H9 (cell line): ENCODE results near the gene KIF3B. TPM values are rescaled to one million over a fixed set of nuclear protein-coding genes. Genes with fewer than 3 reads are reported as not detected.

ENCODE experiments used
- DNase-seq: peaks from one replicate; pipeline ENCODE4 v3.0.0-alpha.2; 2017
- H2AFZ ChIP-seq: one replicate; pipeline ENCODE4 v1.6.1; 2013; ENCODE audit warnings: mild to moderate bottlenecking, low read length, control low read depth, moderate library complexity
- H2AK5ac ChIP-seq: 2 replicates; pipeline ENCODE4 v1.6.1; 2013; ENCODE audit warnings: low read length, control low read depth, mixed read lengths; ENCODE audit not compliant: insufficient read length
- H2BK120ac ChIP-seq: one replicate; pipeline ENCODE4 v1.6.1; 2013; ENCODE audit warnings: low read depth, mild to moderate bottlenecking, low read length, control low read depth, inconsistent platforms; ENCODE audit not compliant: poor library complexity, severe bottlenecking
- H2BK12ac ChIP-seq: 2 replicates; pipeline ENCODE4 v1.6.1; 2013; ENCODE audit warnings: low read length, control low read depth, mixed read lengths, low read depth; ENCODE audit not compliant: insufficient read length
- H2BK15ac ChIP-seq: 2 replicates; pipeline ENCODE4 v1.6.1; 2013; ENCODE audit warnings: low read depth, low read length, control low read depth
- H2BK20ac ChIP-seq: one replicate; pipeline ENCODE4 v1.6.1; 2013; ENCODE audit warnings: low read depth, mild to moderate bottlenecking, low read length, control low read depth, inconsistent platforms; ENCODE audit not compliant: poor library complexity, severe bottlenecking
- H2BK5ac ChIP-seq: 2 replicates; pipeline ENCODE4 v1.6.1; 2013; ENCODE audit warnings: low read length, control low read depth, mixed read lengths; ENCODE audit not compliant: insufficient read length
- H3K14ac ChIP-seq: 2 replicates; pipeline ENCODE4 v1.6.1; 2013; ENCODE audit warnings: low read length, control low read depth; ENCODE audit not compliant: insufficient read depth
- H3K18ac ChIP-seq: 2 replicates; pipeline ENCODE4 v1.6.1; 2013; ENCODE audit warnings: low read depth, mild to moderate bottlenecking, mixed read lengths, low read length, control low read depth; ENCODE audit not compliant: insufficient read length
- H3K23ac ChIP-seq: 2 replicates; pipeline ENCODE4 v1.6.1; 2013; ENCODE audit warnings: low read length, control low read depth, mixed read lengths, low read depth; ENCODE audit not compliant: insufficient read length
- H3K23me2 ChIP-seq: 2 replicates; pipeline ENCODE4 v1.6.1; 2013; ENCODE audit warnings: low read depth, mild to moderate bottlenecking, mixed read lengths, low read length, control low read depth; ENCODE audit not compliant: insufficient read length, poor library complexity, severe bottlenecking
- H3K27ac ChIP-seq: 2 replicates; pipeline ENCODE4 v1.5.1; 2013; ENCODE audit warnings: low read length, control low read depth, mixed read lengths, low read depth; ENCODE audit not compliant: insufficient read length
- H3K27me3 ChIP-seq: 2 replicates; pipeline ENCODE4 v1.6.1; 2013; ENCODE audit warnings: low read length, control low read depth, inconsistent platforms; ENCODE audit not compliant: insufficient read depth
- H3K4ac ChIP-seq: 2 replicates; pipeline ENCODE4 v1.6.1; 2013; ENCODE audit warnings: low read depth, mild to moderate bottlenecking, control low read depth, inconsistent platforms, low read length, moderate library complexity
- H3K4me1 ChIP-seq: 2 replicates; pipeline ENCODE4 v1.6.1; 2013; ENCODE audit warnings: low read length, control low read depth, inconsistent platforms; ENCODE audit not compliant: insufficient read depth
- H3K4me2 ChIP-seq: 2 replicates; pipeline ENCODE4 v1.6.1; 2013; ENCODE audit warnings: low read length, control low read depth, mixed read lengths; ENCODE audit not compliant: insufficient read length, insufficient read depth
- H3K56ac ChIP-seq: 2 replicates; pipeline ENCODE4 v1.6.1; 2013; ENCODE audit warnings: low read depth, mild to moderate bottlenecking, mixed read lengths, low read length, control low read depth; ENCODE audit not compliant: insufficient read length
- H3K79me1 ChIP-seq: 2 replicates; pipeline ENCODE4 v1.6.1; 2013; ENCODE audit warnings: low read depth, mild to moderate bottlenecking, moderate library complexity, low read length, control low read depth, inconsistent platforms; ENCODE audit not compliant: insufficient read depth, poor library complexity, severe bottlenecking
- H3K79me2 ChIP-seq: 2 replicates; pipeline ENCODE4 v1.6.1; 2013; ENCODE audit warnings: low read length, control low read depth, inconsistent platforms; ENCODE audit not compliant: insufficient read depth
- H3K9ac ChIP-seq: 2 replicates; pipeline ENCODE4 v1.6.1; 2013; ENCODE audit warnings: low read length, control low read depth, mixed read lengths; ENCODE audit not compliant: insufficient read length; ENCODE audit errors: extremely low read depth
- H3K9me3 ChIP-seq: one replicate; pipeline ENCODE4 v1.6.1; 2013; ENCODE audit warnings: low read depth, low read length, inconsistent platforms; ENCODE audit not compliant: control insufficient read depth
- H3T11ph ChIP-seq: one replicate; pipeline ENCODE4 v1.6.1; 2013; ENCODE audit warnings: mild to moderate bottlenecking, low read length, control low read depth, inconsistent platforms
- H4K20me1 ChIP-seq: one replicate; pipeline ENCODE4 v1.6.1; 2013; ENCODE audit not compliant: control insufficient read depth, insufficient read length, insufficient read depth
- H4K5ac ChIP-seq: 2 replicates; pipeline ENCODE4 v1.6.1; 2013; ENCODE audit warnings: low read depth, mild to moderate bottlenecking, mixed read lengths, low read length, control low read depth; ENCODE audit not compliant: insufficient read length
- H4K8ac ChIP-seq: replicated peaks from 2 replicates; pipeline ENCODE4 v1.6.1; 2013; ENCODE audit warnings: low read length, control low read depth, mixed read lengths, low read depth; ENCODE audit not compliant: insufficient read length
- H4K91ac ChIP-seq: 2 replicates; pipeline ENCODE4 v1.6.1; 2013; ENCODE audit warnings: low read depth, mild to moderate bottlenecking, moderate library complexity, mixed read lengths, low read length, control low read depth; ENCODE audit not compliant: insufficient read length
- H3K27ac Mint-ChIP-seq, 3 experiments: 2 replicates in 2 of 3; 3 replicates in 1 of 3; pipeline ENCODE4 v1.8.0; 2020 to 2021; ENCODE audit warnings: mixed read lengths in 3 of 3, mild to moderate bottlenecking in 1 of 3, moderate library complexity in 1 of 3
- H3K27me3 Mint-ChIP-seq: 2 replicates; pipeline ENCODE4 v1.8.0; 2021; ENCODE audit warnings: low read depth, mild to moderate bottlenecking, moderate library complexity, mixed read lengths
- H3K36me3 Mint-ChIP-seq, 3 experiments: 2 replicates in 2 of 3; 3 replicates in 1 of 3; pipeline ENCODE4 v1.8.0; 2020 to 2021; ENCODE audit warnings: low read depth in 3 of 3, mixed read lengths in 3 of 3; ENCODE audit not compliant: insufficient read depth in 1 of 3
- H3K4me1 Mint-ChIP-seq, 2 experiments: 2 replicates each; pipeline ENCODE4 v1.8.0; 2020; ENCODE audit warnings: mixed read lengths in 2 of 2
- H3K4me3 Mint-ChIP-seq, 2 experiments: 2 replicates in 1 of 2; 3 replicates in 1 of 2; pipeline ENCODE4 v1.8.0; 2020 to 2021; ENCODE audit warnings: mild to moderate bottlenecking in 2 of 2, mixed read lengths in 2 of 2, moderate library complexity in 1 of 2
- H3K9me3 Mint-ChIP-seq, 2 experiments: 2 replicates in 1 of 2; 3 replicates in 1 of 2; pipeline ENCODE4 v1.8.0; 2020; ENCODE audit warnings: mild to moderate bottlenecking in 2 of 2, mixed read lengths in 2 of 2, moderate library complexity in 1 of 2
- WGBS: extraction: QIAGEN DNeasy Blood & Tissue Kit; methylation state at CpG from one replicate; pipeline ENCODE4 v1.1.7; 2013; ENCODE audit warnings: missing lambda C conversion rate, low lambda C conversion rate, mixed read lengths; ENCODE audit not compliant: insufficient read length; ENCODE audit errors: extremely low coverage; 5-methylcytosine and 5-hydroxymethylcytosine counted together
- total RNA-seq: library from RNA; stranded (reverse); gene quantifications from 2 replicates; pipeline ENCODE4 v1.2.1, GENCODE V29; 2021
- TF ChIP-seq, protein P1 (sequence below): fragments of 200-600 bp; sonication (generic); conservative IDR thresholded peaks from 3 replicates; pipeline ENCODE4 v1.8.0; 2021; ENCODE audit warnings: antibody characterized with exemption, mild to moderate bottlenecking

The KIF3B gene
- total RNA-seq, 1 experiment from 2014 or later, result 29.7 TPM

DNA sequence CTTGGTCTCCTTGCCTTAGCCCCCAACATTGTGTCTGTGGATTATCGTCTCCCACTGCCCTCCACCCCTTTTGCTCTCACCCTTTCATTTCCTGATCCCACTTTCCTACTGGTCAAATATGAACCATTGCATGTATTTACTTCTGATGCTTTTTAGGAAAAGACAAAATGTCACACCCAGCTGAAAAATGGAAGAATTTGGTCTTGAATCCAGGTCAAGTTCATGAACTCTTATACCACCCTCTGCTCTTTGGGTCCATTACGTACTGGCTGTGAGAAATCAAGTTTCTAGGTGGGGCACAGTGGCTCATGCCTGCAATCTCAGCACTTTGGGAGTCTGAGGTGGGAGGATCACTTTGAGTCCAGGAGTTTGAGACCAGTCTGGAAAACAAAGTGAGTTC is 15.8 kb upstream of the KIF3B start:
- H3K27ac Mint-ChIP-seq, result no peak overlapping the region
- no peak overlapping the region for H2BK5ac ChIP-seq
- no peak overlapping the region for H2BK120ac ChIP-seq
- no peak overlapping the region for H2BK15ac ChIP-seq
- no peak overlapping the region for H4K5ac ChIP-seq
- H3K9me3 ChIP-seq, result no peaks in the 10 kb centered on the region
- no peak overlapping the region for H3K14ac ChIP-seq
- no peaks in the 10 kb centered on the region for H3K27me3 ChIP-seq
- no CpG with 5 or more reads among the region's 2 CpGs for WGBS
- H2BK12ac ChIP-seq, result no peak overlapping the region
- no peak overlapping the region for H3T11ph ChIP-seq
- no peak overlapping the region for H3K4me3 Mint-ChIP-seq
- H3K79me1 ChIP-seq, result no peaks in the 10 kb centered on the region
- H2AK5ac ChIP-seq, result no peak overlapping the region
- H3K36me3 Mint-ChIP-seq, result no peaks in the 10 kb centered on the region
- peaks cover 3% of the 10 kb centered on the region for H3K27me3 Mint-ChIP-seq
- no peak overlapping the region for H4K91ac ChIP-seq
- TF ChIP-seq, protein P1, sequence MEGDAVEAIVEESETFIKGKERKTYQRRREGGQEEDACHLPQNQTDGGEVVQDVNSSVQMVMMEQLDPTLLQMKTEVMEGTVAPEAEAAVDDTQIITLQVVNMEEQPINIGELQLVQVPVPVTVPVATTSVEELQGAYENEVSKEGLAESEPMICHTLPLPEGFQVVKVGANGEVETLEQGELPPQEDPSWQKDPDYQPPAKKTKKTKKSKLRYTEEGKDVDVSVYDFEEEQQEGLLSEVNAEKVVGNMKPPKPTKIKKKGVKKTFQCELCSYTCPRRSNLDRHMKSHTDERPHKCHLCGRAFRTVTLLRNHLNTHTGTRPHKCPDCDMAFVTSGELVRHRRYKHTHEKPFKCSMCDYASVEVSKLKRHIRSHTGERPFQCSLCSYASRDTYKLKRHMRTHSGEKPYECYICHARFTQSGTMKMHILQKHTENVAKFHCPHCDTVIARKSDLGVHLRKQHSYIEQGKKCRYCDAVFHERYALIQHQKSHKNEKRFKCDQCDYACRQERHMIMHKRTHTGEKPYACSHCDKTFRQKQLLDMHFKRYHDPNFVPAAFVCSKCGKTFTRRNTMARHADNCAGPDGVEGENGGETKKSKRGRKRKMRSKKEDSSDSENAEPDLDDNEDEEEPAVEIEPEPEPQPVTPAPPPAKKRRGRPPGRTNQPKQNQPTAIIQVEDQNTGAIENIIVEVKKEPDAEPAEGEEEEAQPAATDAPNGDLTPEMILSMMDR, result no peak
- H3K23me2 ChIP-seq, result no peaks in the 10 kb centered on the region
- no peaks in the 10 kb centered on the region for H4K20me1 ChIP-seq
- no peak overlapping the region for H3K18ac ChIP-seq
- no peak overlapping the region for H3K56ac ChIP-seq
- H3K4me2 ChIP-seq, result no peak overlapping the region
- H3K27ac ChIP-seq, result no peak overlapping the region
- H3K9me3 Mint-ChIP-seq, result no peaks in the 10 kb centered on the region
- H3K4me1 ChIP-seq, result no peaks in the 10 kb centered on the region
- H3K79me2 ChIP-seq, result no peaks in the 10 kb centered on the region
- no peak overlapping the region for H3K9ac ChIP-seq
- no peak overlapping the region for H4K8ac ChIP-seq
- no peak overlapping the region for H3K4ac ChIP-seq
- no peak overlapping the region for H2AFZ ChIP-seq
- DNase-seq, result no peak
- no peak overlapping the region for H3K23ac ChIP-seq
- no peak overlapping the region for H2BK20ac ChIP-seq
- H3K4me1 Mint-ChIP-seq, result no peaks in the 10 kb centered on the region
